NCI-H1694 treated with DMSO at 0.1 percent for 48 hours (cell line): Measurements from ENCODE around the gene GRK4.

Source experiments
- DNase-seq: peaks from one replicate; lab custom pipeline; 2025; lab: John Stamatoyannopoulos, UW

The GRK4 gene

GRCh38 chr4:3073158-3074077 lies 110.0 kb downstream of the GRK4 start:
- DNase-seq: no peak

GRCh38 chr4:3074078-3074845 lies 110.9 kb downstream of the GRK4 start, which contains the start of the genes HTT and HTT-AS:
Gene HTT (plus strand): TSS chr4:3074681. CDS start chr4:3074826, 145 bp downstream.
Gene HTT-AS (minus strand): TSS chr4:3074538.
- peak; percentile 79 for DNase-seq

GRCh38 chr4:3074846-3075651 lies 111.7 kb downstream of the GRK4 start:
- DNase-seq: peak; percentile 12

- no peak for DNase-seq
Observed at GRCh38 chr4:3075652-3075981, 112.2 kb downstream of the GRK4 start.

- no peak for DNase-seq
Observed at GRCh38 chr4:3077796-3078195, 114.4 kb downstream of the GRK4 start.

GRCh38 chr4:3079694-3080123 lies 116.3 kb downstream of the GRK4 start:
- DNase-seq: no peak

GRCh38 chr4:3082925-3083515 lies 119.6 kb downstream of the GRK4 start:
- DNase-seq: no peak

- DNase-seq: no peak
Observed at GRCh38 chr4:3083732-3084131, 120.4 kb downstream of the GRK4 start.

- no peak for DNase-seq
Observed at GRCh38 chr4:3085948-3086670, 122.7 kb downstream of the GRK4 start.

- no peak for DNase-seq
Observed at GRCh38 chr4:3087115-3087797, 123.9 kb downstream of the GRK4 start.
